ENCODE measurements around the gene TNFRSF17. TPM values are rescaled to one million over a fixed set of nuclear protein-coding genes. Genes with fewer than 3 reads are reported as not detected.

Gene TNFRSF17
- total RNA-seq, 1 experiment from 2014 or later, result not detected

DNA sequence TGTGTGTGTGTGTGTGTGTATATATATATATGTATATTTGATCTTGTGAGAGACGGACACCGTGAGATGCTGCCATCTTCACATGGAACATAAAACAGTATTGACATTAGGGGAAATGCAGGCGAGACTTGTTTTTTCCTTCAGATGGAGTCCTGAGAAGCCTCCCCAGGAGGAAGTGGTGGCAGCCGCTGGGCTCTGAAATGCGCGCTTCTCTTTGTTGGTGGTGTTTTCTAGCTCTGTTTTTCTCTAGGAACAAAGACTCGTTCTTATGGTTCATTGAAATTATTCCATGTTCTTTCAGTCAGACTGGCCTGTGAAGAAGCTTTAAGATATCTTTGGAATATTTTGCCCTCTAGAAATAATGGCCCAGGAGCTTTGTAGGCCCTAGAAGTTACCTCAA is 44.5 kb downstream of the TNFRSF17 start:
- no peaks in the 10 kb centered on the region for H3K27me3 ChIP-seq (ENCODE audit: control insufficient read depth, insufficient read depth, low read length)
- H3K4me3 ChIP-seq (ENCODE audit: insufficient read depth, low read depth, low read length), result no peak overlapping the region
- no peaks in the 10 kb centered on the region for H3K36me3 ChIP-seq (replicated peaks; ENCODE audit: control insufficient read depth, insufficient read depth, low read length)
- no peak for DNase-seq

DNA sequence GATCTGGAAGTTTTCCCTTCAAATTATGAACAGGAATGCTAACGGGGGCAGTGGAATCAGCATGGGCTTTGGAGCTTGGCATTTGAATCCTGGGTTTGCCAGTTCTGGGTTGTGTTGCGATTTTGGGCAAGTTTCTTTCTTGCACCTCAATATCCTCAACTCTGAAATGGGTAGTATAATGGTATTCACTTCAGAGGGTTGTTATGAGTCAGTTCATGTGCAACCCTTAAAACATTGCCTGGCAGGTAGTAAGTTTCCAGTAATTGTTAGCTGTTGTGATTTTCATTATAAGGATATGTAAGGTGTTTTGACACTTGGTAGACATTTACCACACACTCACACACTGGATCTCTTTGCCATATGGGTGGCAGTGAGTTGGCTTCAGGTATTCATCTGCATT is 44.9 kb downstream of the TNFRSF17 start:
- no peak for DNase-seq
- H3K4me3 ChIP-seq (ENCODE audit: insufficient read depth, low read depth, low read length), result no peak overlapping the region
- H3K36me3 ChIP-seq (replicated peaks; ENCODE audit: control insufficient read depth, insufficient read depth, low read length), result no peaks in the 10 kb centered on the region
- H3K27me3 ChIP-seq (ENCODE audit: control insufficient read depth, insufficient read depth, low read length), result no peaks in the 10 kb centered on the region

DNA sequence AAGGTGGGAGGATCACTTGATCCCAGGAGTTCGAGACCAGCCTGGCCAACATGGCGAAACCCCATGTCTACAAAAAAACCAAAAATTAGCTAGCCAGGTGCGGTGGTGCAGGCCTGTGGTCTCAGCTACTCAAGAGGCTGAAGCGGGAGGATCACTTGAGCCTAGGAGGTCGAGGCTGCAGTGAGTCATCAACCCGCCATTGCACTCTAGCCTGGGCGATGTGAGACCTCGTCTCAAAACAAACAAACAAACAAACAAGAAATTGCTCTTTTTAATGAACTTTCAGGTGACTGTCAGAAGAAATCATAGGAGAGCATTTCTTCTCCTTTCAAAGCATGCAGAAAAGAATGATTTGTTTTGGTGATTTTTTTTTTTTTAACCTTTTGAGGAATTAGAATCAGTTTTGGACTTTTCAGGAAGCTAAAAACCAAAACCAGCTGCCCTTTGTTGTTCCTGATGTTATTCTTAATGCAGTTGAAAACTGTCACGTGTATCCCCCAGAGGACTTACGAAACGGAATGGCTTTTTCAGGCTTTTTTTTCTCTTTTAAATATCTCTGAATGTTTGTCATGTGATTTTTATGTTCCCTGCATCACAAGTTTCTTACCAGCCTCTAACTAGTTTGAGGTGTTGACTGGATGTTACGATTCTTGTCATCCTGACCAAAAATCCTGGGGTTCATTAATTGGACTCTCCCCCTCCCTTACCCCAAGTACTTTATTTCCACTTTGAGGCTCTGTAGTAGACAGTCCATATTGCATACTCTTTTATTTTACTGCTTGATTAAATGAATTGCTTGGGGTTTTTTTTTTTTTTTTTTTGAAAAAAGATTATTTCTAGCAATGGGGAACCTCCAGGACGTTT is 45.6 kb downstream of the TNFRSF17 start:
- H3K36me3 ChIP-seq (replicated peaks; ENCODE audit: control insufficient read depth, insufficient read depth, low read length), result no peaks in the 10 kb centered on the region
- H3K4me3 ChIP-seq (ENCODE audit: insufficient read depth, low read depth, low read length), result no peak overlapping the region
- H3K27me3 ChIP-seq (ENCODE audit: control insufficient read depth, insufficient read depth, low read length), result no peaks in the 10 kb centered on the region
- DNase-seq, result no peak

DNA sequence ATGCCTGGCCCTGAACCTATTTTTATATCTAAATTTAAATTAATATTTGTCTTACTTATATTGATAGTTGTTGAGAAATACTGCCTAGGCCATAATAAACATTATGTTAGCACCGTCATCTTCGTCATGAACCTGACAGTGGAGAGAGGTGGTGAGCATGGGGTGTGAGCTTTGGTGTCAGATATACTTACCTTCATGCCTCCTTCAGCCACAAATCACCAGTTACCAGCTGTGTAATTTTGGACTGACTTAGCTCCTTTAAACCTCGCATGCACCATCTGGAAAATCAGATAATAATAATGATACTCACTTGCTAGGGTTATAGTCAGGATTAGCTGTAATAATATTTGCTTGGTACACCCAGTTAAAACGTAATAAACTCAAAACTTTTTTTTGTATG is 46.6 kb downstream of the TNFRSF17 start:
- Histone ChIP-seq H3K36me3 (replicated peaks; ENCODE audit: control insufficient read depth, insufficient read depth, low read length) (no peaks in the 10 kb centered on the region), H3K27me3 (ENCODE audit: control insufficient read depth, insufficient read depth, low read length) (no peaks in the 10 kb centered on the region), H3K4me3 (ENCODE audit: insufficient read depth, low read depth, low read length) (no peak overlapping the region)
- no peak for DNase-seq

DNA sequence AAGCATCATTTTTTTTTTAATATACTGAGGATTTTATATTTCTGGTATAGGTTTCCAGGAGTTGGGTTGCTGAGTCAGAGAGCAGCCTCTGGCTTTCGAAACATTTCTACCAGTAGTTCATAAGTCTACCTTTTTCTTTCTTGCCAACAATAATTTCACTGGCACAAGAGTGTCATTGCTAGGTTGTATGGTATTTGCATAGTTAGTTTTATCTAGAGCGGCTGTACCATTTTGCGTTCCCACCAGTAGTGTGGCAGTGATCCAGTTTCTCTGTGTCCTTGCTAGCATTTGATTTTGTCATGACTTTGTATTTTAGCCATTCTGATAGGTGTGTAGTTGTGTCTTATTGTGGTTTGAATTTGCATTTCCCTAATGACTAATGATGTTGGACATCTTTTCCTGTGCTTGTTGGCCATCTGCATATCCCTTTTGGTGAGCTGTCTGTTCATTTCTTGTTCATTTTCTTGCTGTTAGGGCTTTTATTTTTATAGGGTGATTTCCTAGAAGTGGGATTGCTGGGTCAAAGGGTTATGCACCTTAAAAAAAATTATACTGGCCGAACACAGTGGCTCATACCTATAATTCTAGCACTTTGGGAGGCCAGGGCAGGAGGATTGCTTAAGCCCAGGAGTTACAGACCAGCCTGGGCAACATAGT is 51.4 kb downstream of the TNFRSF17 start:
- Histone ChIP-seq H3K36me3 (replicated peaks; ENCODE audit: control insufficient read depth, insufficient read depth, low read length) (no peaks in the 10 kb centered on the region), H3K27me3 (ENCODE audit: control insufficient read depth, insufficient read depth, low read length) (no peaks in the 10 kb centered on the region), H3K4me3 (ENCODE audit: insufficient read depth, low read depth, low read length) (no peak overlapping the region)
- no peak for DNase-seq

DNA sequence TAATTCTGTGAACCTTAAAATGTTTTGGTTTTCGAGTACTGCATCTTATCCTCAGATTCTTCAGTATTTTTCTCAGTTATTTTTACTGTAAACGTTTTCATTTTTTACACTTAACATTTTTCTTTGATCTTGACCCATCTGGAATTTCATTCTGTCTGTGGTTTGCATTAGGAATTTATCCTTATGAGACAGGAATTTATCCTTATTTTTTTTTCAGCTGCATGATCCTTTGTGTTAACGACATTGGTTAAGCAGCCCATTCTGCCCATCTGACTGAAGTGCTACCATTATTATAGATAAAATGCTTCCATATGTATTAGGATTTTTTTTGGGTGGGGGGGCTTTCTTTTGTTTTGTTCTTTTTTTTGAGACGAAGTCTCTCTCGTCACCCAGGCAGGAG is 52.5 kb downstream of the TNFRSF17 start:
- no peak for DNase-seq
- H3K36me3 ChIP-seq (replicated peaks; ENCODE audit: control insufficient read depth, insufficient read depth, low read length), result no peaks in the 10 kb centered on the region
- no peak overlapping the region for H3K4me3 ChIP-seq (ENCODE audit: insufficient read depth, low read depth, low read length)
- H3K27me3 ChIP-seq (ENCODE audit: control insufficient read depth, insufficient read depth, low read length), result no peaks in the 10 kb centered on the region

Other genes with a start within 250 kb of the TNFRSF17 start
- 12.3 and 14.4 TPM in 2 replicates for gene TXNDC11, start 222.4 kb upstream of the TNFRSF17 start, total RNA-seq (2014; rRNA removed; shearing (Covaris generic))
- 19.7 and 27.0 TPM in 2 replicates for gene ZC3H7A, start 168.0 kb upstream of the TNFRSF17 start, total RNA-seq (2014; rRNA removed; shearing (Covaris generic))
- 163 and 221 TPM in 2 replicates for gene RSL1D1, start 113.7 kb upstream of the TNFRSF17 start, total RNA-seq (2014; rRNA removed; shearing (Covaris generic))
- 116 and 148 TPM in 2 replicates for gene GSPT1, start 49.3 kb upstream of the TNFRSF17 start, total RNA-seq (2014; rRNA removed; shearing (Covaris generic))
- gene NPIPB2, start 23.2 kb upstream of the TNFRSF17 start, total RNA-seq (2014; rRNA removed; shearing (Covaris generic)), result 0.97 and 1.3 TPM in 2 replicates
- gene SNX29, start 11.5 kb downstream of the TNFRSF17 start, total RNA-seq (2014; rRNA removed; shearing (Covaris generic)), result 2.9 and 3.2 TPM in 2 replicates

All from H7 (cell line).